Astrocyte of the spinal cord (primary cell): ENCODE data around the gene FBXL3.
"Not testable (repeated sequence)": the region's sequence is repeated elsewhere in the genome, so short reads cannot be mapped to it uniquely, and the experiment has no call there.

ENCODE experiments used
- DNase-seq: peaks from one replicate; pipeline ENCODE4 v3.0.0; 2011; ENCODE audit warnings: low read depth, low spot score
- H3K4me3 ChIP-seq: 2 replicates; pipeline ENCODE4 v1.5.1; 2011; ENCODE audit warnings: low read depth, mild to moderate bottlenecking, low read length, moderate library complexity
- CTCF ChIP-seq: IDR thresholded peaks from 2 replicates; pipeline ENCODE4 v1.5.1; 2012; ENCODE audit warnings: low read depth, mild to moderate bottlenecking, low read length, inconsistent platforms
- in situ Hi-C: cut with HindIII; loops from 2 replicates; pipeline ENCODE4 v1.10.0; 2017; ENCODE audit warnings: low sequenced_read_pairs

Gene FBXL3

DNA sequence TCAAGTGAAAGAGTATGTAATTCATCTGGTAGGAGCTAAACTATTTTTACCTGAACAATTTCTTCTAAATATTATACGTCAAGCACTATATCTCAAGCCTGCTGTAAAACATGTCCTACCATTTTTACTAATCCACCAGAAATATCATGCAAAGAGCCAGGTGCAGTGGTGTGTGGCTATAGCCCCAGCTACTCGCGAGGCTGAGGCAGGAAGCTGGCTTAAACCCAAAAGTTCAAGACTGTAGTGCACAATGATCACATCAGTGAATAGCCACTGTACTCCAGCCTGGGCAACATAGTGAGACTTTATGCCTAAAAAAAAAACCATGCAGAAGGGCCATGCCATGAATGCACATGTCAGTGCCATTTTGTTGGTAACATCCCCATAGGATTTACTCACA lies 55.7 kb downstream of the FBXL3 start:
- no peak overlapping the region for H3K4me3 ChIP-seq
- in situ Hi-C loops = no loop called here
- no peak for TF ChIP-seq CTCF
- DNase-seq = no peak

DNA sequence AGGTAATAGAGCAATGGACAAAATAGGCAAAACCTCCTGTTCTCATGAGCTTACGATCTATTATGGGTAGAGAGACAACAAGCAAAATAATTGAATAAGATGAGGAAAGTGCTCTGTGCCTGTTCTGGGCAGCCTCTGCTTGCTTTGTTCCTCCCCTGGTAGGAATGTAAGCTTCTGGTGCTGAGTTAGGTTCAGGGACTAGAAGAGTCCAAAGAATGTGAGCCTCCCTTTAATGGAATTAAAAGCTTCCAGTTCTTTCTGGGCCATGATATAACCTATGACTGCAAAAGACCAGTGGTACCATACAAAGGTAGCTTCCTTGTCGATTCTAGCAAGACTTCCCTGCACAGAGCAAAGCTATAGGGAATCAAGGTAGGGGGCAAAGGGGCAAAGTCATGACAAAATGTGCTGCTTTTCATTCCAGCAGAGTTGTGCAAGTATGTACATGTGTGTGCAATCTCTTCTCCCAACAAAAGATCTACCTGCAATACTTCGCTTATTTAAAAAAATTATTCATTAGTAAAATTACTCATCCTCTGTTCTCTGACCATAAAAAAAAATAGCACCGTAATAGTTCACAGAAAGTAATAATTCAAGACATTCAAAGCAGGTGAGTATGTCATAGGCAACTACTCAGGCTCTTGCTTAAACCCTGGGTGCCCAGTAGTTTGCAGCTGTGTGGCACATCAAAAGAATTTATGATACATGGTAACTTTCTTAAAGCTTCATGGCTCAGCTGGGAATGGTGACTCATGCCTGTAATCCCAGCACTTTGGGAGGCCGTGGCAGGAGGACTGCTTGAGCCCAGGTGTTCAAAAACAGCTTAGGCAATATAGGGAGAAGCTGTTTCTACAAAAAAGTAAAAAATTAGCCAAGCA lies 57.2 kb downstream of the FBXL3 start:
- no peak for DNase-seq
- no peak overlapping the region for H3K4me3 ChIP-seq
- no peak for TF ChIP-seq CTCF
- in situ Hi-C loops = no loop called here

DNA sequence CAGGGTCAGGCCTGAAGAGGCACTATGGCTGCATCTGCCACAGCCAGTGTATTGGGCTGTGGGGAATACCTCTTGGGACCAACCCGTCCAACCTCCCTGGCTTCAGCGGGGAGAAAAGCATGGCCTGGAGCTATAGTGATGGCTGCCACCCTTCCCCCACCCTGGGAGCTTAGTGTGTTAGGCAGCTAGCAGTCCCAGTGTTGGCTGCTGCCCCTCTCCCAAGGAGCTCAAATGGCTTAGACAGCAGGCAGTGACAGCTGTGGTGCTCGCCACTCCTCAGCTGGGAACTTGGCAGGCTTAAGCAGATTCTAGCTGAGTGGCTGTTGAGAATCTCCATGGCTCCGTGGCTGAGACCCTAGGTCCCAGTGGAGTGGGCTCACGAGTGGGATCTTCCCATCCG lies 58.9 kb downstream of the FBXL3 start:
- in situ Hi-C loops = no loop called here

DNA sequence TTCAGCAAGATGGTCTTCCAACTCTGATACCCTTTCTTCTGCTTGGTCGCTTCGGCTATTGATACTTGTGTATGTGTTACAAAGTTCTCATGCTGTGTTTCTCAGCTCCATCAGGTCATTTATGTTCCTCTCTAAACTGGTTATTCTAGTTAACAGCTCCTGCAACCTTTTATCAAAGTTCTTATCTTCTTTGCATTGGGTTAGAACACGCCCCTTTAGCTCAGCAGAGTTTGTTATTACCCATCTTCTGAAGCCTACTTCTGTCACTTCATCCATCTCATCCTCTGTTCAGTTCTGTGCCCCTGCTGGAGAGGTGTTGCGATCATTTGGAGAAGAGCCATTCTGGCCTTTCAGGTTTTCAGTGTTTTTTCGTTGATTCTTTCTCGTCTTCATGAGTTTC lies 59.9 kb downstream of the FBXL3 start:
- TF ChIP-seq CTCF = no peak
- DNase-seq = no peak
- in situ Hi-C loops = no loop called here
- H3K4me3 ChIP-seq = no peak overlapping the region

More for the DNA sequence above, 58.9 kb downstream of the FBXL3 start:
- no peak for DNase-seq
- no peak for TF ChIP-seq CTCF
- H3K4me3 ChIP-seq = no peak overlapping the region

DNA sequence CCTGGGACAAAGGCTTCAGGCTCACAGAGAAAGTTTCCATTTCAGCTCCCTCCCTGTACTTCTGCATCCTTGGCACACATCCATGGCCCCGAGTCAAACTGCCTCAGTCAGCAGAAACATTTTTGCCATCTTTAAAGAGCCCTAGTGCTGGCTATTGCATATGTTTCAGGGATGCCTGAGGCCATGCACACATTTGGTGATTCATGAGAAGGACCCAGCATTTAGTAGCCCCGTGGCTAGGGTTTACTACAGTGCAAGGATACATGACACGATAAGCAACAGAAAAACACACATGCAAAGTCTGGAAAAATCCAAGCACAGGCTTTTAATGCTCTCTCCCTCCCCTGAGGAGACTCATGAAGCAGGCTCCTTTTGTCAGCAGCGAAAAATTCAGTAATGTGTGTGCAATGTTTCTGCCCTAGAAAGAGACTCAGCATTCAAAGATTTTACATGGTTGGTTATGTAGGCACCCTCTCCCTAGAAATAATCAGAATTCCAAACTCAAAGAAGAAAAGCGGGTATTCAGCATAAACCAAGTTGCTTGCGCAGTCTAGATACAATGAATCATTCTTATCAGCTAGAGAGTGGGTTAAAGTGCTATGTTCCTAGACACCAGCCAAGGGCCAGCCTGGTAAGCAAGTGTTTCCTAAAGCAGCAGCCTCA lies 61.1 kb downstream of the FBXL3 start:
- DNase-seq = peak; percentile 78
- in situ Hi-C loops = no loop called here
- TF ChIP-seq CTCF = no peak
- no peak overlapping the region for H3K4me3 ChIP-seq

- DNase-seq, in situ Hi-C loops, H3K4me3 ChIP-seq: not testable (repeated sequence)
Measured at GRCh38 chr13:76959734-76960133, 67.2 kb downstream of the FBXL3 start.

DNA sequence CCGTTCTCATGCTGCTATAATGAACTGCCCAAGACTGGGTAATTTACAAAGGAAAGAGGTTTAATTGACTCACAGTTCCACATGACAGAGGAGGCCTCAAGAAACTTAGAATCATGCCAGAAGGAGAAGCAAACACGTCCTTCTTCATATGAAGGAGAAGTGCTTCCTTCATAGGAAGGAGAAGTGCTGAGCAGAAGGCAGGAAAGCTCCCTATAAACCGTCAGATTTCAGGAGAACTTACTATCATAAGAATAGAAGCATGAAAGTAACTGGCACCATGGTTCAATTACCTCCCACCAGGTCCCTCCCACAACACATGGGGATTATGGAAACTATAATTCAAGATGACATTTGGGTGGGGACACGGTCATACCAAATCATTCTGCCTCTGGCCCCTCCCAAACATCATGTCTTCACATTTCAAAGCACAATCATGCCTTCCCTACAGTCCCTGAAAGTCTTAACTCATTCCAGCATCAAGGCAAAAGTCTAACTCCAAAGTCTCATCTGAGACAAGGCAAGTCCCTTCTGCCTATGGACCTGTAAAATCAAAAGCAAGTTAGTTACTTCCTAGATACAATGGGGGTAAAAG lies 68.0 kb downstream of the FBXL3 start:
- in situ Hi-C loops = no loop called here
- DNase-seq = no peak
- no peak for TF ChIP-seq CTCF
- H3K4me3 ChIP-seq = no peak overlapping the region
